ENCODE measurements around the gene IQSEC2.

IQSEC2 gene

DNA sequence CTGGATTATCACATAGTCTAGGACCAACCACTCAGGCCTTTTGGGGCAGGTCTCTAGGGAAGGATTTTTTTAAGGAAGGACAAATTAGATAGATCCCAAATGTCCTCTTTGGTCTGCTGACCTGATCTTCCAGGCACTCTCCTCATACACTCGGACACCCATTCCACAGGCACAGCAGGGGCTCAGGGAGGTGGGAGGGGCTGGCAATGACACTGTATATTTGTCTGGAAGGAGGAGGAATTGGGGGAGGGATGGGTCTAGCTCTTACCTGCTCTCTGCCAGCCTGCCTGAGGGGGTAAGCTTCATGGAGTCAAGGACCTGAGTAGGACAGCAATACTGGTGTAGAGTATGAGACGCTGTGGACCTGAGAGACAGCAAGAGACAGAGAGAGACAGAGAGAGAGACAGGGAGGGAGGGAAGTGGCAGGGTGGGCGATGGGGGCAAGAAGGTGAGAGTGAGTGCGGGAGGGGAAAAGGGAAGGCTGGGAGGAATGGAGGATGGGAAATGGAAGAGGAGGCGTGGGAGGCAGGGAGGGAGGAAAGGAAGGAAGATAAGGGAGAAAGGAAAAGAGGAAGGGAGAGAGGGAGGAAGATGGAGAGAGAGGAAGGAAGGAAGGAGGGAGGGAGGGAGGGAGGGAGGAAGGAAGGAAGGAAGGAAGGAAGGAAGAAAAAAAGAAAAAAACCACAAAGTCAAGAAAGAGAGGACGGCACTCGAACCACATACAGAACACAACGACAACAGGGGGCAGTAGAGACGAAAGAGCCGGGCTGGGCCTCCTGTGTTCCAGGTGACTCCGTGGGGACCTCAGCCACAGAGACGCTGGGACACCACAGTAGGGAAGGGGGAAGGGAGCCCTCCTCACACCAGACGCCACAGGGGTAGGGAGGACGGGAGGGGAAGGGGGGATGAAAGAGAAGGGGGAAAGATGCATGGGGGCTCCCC is 1.8 kb downstream of the IQSEC2 start (continued):
- peak; percentile 81 for TF ChIP-seq ZFHX2 (tag by site-specific recombination; conservative IDR thresholded peaks at IDR 0.05)
- TF ChIP-seq, protein P1, sequence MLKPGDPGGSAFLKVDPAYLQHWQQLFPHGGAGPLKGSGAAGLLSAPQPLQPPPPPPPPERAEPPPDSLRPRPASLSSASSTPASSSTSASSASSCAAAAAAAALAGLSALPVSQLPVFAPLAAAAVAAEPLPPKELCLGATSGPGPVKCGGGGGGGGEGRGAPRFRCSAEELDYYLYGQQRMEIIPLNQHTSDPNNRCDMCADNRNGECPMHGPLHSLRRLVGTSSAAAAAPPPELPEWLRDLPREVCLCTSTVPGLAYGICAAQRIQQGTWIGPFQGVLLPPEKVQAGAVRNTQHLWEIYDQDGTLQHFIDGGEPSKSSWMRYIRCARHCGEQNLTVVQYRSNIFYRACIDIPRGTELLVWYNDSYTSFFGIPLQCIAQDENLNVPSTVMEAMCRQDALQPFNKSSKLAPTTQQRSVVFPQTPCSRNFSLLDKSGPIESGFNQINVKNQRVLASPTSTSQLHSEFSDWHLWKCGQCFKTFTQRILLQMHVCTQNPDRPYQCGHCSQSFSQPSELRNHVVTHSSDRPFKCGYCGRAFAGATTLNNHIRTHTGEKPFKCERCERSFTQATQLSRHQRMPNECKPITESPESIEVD (tag by site-specific recombination; IDR thresholded peaks at IDR 0.05): no peak
- TF ChIP-seq, protein P2, sequence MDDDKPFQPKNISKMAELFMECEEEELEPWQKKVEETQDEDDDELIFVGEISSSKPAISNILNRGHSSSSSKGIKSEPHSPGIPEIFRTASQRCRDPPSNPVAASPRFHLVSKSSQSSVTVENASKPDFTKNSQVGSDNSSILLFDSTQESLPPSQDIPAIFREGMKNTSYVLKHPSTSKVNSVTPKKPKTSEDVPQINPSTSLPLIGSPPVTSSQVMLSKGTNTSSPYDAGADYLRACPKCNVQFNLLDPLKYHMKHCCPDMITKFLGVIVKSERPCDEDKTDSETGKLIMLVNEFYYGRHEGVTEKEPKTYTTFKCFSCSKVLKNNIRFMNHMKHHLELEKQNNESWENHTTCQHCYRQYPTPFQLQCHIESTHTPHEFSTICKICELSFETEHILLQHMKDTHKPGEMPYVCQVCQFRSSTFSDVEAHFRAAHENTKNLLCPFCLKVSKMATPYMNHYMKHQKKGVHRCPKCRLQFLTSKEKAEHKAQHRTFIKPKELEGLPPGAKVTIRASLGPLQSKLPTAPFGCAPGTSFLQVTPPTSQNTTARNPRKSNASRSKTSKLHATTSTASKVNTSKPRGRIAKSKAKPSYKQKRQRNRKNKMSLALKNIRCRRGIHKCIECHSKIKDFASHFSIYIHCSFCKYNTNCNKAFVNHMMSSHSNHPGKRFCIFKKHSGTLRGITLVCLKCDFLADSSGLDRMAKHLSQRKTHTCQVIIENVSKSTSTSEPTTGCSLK (tag by site-specific recombination; IDR thresholded peaks at IDR 0.05): no peak
- TF ChIP-seq ZNF16 (tag by site-specific recombination; IDR thresholded peaks at IDR 0.05; ENCODE audit: low read depth): no peak
- TF ChIP-seq KLF1 (tag by site-specific recombination; IDR thresholded peaks at IDR 0.05): no peak

DNA sequence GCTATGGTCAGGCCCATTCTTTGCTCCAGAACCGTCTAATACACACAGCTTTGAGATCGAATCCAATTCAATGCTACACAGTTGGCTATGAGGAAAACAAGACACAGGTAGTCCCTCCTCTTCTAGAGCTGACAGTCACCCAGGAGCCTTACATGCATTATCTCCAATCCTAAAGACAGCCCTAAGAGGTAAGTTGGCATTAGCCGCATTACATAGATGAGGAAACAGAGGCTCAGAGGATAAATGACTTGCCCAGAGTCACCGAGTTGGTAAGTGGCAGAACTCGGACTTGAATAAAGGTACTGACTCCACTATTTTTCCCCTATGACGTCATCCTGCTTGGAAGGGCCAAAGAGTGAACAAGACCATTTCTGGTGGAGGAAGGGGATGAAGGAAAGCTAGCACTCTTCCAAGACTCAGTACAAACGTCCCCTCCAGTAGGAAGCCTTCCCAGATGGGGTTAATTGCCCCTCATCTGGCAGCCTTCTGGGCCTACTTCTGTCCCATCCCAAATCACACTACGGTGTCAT is 8.5 kb downstream of the IQSEC2 start:
- no peak for TF ChIP-seq ZNF843 (tag by site-specific recombination; IDR thresholded peaks at IDR 0.05)
- TF ChIP-seq BCL11A (tag by site-specific recombination; IDR thresholded peaks at IDR 0.05; ENCODE audit: low read depth): no peak
- TF ChIP-seq, protein P3, sequence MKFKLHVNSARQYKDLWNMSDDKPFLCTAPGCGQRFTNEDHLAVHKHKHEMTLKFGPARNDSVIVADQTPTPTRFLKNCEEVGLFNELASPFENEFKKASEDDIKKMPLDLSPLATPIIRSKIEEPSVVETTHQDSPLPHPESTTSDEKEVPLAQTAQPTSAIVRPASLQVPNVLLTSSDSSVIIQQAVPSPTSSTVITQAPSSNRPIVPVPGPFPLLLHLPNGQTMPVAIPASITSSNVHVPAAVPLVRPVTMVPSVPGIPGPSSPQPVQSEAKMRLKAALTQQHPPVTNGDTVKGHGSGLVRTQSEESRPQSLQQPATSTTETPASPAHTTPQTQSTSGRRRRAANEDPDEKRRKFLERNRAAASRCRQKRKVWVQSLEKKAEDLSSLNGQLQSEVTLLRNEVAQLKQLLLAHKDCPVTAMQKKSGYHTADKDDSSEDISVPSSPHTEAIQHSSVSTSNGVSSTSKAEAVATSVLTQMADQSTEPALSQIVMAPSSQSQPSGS (tag by site-specific recombination; IDR thresholded peaks at IDR 0.05; ENCODE audit: low read depth): 0 out of 2 replicates have a peak, but pooled peaks have one; percentile 9
- TF ChIP-seq ZNF121 (tag by site-specific recombination; IDR thresholded peaks at IDR 0.05): no peak
- no peak for TF ChIP-seq ZBTB48 (tag by site-specific recombination; IDR thresholded peaks at IDR 0.05)
- no peak for TF ChIP-seq ZNF311 (tag by site-specific recombination; IDR thresholded peaks at IDR 0.05; ENCODE audit: borderline replicate concordance)
- TF ChIP-seq ZNF10 (tag by site-specific recombination; IDR thresholded peaks at IDR 0.05): no peak
- CTCF ChIA-PET: interaction anchor here (0.6 to 5.2 kb wide), 8 partner anchors 10 to 1869 kb away, joined by 3 to 37 read pairs (median 4); partner anchors contain the start of gene IQSEC2
- Histone ChIP-seq H3K27ac (ENCODE audit: extremely low read depth, low read depth, low read length) (no peak overlapping the region), H3K4me3 (ENCODE audit: low read depth, low read length) (no peak overlapping the region), H3K9me3 (ENCODE audit: control insufficient read depth, insufficient read depth, low read depth, low read length) (no peaks in the 10 kb centered on the region), H3K36me3 (ENCODE audit: control insufficient read depth in 2 of 2, insufficient read depth in 1 of 2, low read length in 2 of 2) (no peaks in the 10 kb centered on the region), H3K4me1 (ENCODE audit: control insufficient read depth, insufficient read depth, low read length) (no peaks in the 10 kb centered on the region)
- POLR2A ChIA-PET: interaction anchor here (1.3 kb wide), 1 partner anchor 9 kb away, joined by 4 read pairs; the partner anchor contains the start of gene IQSEC2

DNA sequence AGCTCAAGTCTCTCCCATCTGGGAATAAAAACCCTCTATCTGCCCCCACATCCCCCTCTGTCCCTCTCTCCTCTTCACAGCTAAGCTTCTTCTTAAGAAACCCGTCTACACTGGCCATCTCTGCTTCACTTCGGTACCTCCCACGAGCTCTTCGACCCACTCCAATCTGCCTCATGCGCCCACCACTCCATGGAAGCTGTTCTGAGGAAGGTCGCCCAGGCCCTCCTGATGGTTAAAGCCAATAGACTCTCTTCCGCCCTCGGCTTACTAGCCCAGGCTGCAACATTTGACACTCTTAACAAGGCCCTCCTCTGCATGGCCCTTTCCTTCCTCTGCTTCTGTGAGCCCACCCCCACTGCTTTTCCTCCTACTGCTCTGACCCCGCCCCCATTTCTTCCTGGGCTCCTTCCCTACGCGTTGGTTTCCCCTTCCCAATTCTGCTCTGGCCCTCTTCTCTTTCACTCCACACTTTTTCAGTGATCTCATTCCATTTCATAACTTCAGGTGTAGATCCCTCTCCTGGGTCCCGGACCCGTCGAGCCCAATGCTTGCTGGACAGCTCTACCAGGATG is 11.8 kb downstream of the IQSEC2 start:
- POLR2A ChIA-PET: interaction anchor here (1.0 kb wide), 2 partner anchors 9 to 44 kb away, joined by 3 read pairs; partner anchors contain the start of gene KDM5C
- Histone ChIP-seq H3K27ac (ENCODE audit: extremely low read depth, low read depth, low read length) (no peak overlapping the region), H3K9me3 (ENCODE audit: control insufficient read depth, insufficient read depth, low read depth, low read length) (no peaks in the 10 kb centered on the region), H3K4me1 (ENCODE audit: control insufficient read depth, insufficient read depth, low read length) (peaks cover 2% of the 10 kb centered on the region; the same call in 1 of the 2 replicates), H3K4me3 (ENCODE audit: low read depth, low read length) (no peak overlapping the region), H3K36me3 (ENCODE audit: control insufficient read depth in 2 of 2, insufficient read depth in 1 of 2, low read length in 2 of 2) (no peaks in the 10 kb centered on the region)
- CTCF ChIA-PET: interaction anchor here (0.7 to 1.7 kb wide), 6 partner anchors 9 to 44 kb away, joined by 3 to 8 read pairs (median 4); no protein-coding TSS in a partner anchor
- no peak for TF ChIP-seq ZNF366 (tag by site-specific recombination; conservative IDR thresholded peaks at IDR 0.05)
- TF ChIP-seq, protein P4, sequence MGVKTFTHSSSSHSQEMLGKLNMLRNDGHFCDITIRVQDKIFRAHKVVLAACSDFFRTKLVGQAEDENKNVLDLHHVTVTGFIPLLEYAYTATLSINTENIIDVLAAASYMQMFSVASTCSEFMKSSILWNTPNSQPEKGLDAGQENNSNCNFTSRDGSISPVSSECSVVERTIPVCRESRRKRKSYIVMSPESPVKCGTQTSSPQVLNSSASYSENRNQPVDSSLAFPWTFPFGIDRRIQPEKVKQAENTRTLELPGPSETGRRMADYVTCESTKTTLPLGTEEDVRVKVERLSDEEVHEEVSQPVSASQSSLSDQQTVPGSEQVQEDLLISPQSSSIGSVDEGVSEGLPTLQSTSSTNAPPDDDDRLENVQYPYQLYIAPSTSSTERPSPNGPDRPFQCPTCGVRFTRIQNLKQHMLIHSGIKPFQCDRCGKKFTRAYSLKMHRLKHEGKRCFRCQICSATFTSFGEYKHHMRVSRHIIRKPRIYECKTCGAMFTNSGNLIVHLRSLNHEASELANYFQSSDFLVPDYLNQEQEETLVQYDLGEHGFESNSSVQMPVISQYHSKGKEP (tag by site-specific recombination; IDR thresholded peaks at IDR 0.05): no peak
- TF ChIP-seq, protein P5, sequence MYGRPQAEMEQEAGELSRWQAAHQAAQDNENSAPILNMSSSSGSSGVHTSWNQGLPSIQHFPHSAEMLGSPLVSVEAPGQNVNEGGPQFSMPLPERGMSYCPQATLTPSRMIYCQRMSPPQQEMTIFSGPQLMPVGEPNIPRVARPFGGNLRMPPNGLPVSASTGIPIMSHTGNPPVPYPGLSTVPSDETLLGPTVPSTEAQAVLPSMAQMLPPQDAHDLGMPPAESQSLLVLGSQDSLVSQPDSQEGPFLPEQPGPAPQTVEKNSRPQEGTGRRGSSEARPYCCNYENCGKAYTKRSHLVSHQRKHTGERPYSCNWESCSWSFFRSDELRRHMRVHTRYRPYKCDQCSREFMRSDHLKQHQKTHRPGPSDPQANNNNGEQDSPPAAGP (tag by site-specific recombination; IDR thresholded peaks at IDR 0.05): no peak
- no peak for TF ChIP-seq ZNF132 (tag by site-specific recombination; IDR thresholded peaks at IDR 0.05; ENCODE audit: borderline replicate concordance)
- TF ChIP-seq ZNF24 (tag by site-specific recombination; IDR thresholded peaks at IDR 0.05): no peak
- TF ChIP-seq EGR2 (tag by site-specific recombination; IDR thresholded peaks at IDR 0.05; ENCODE audit: low read depth): peak; percentile 99
- no peak for TF ChIP-seq BCL11B (tag by site-specific recombination; IDR thresholded peaks at IDR 0.05; ENCODE audit: low read depth)
- no peak for TF ChIP-seq OVOL3 (tag by site-specific recombination; IDR thresholded peaks at IDR 0.05)
- TF ChIP-seq, protein P6, sequence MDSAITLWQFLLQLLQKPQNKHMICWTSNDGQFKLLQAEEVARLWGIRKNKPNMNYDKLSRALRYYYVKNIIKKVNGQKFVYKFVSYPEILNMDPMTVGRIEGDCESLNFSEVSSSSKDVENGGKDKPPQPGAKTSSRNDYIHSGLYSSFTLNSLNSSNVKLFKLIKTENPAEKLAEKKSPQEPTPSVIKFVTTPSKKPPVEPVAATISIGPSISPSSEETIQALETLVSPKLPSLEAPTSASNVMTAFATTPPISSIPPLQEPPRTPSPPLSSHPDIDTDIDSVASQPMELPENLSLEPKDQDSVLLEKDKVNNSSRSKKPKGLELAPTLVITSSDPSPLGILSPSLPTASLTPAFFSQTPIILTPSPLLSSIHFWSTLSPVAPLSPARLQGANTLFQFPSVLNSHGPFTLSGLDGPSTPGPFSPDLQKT (IDR thresholded peaks at IDR 0.05; ENCODE audit: borderline replicate concordance, low read depth, low read length): no peak
